ENCODE measurements around the gene SPPL2B.
A peak's percentile ranks its signal among the peaks of the same experiment; 100 is the strongest.

Gene SPPL2B

GRCh38 chr19:2305452-2306280 is 22.8 kb upstream of the SPPL2B start:
- no peak overlapping the region for H3K27ac ChIP-seq (ENCODE audit: low read length)
- no peaks in the 10 kb centered on the region for H3K9me3 ChIP-seq (ENCODE audit: control insufficient read depth in 2 of 2, low read length in 2 of 2)
- peaks cover 46 to 49% of the 10 kb centered on the region in 2 donors for H3K27me3 ChIP-seq (ENCODE audit: control insufficient read depth in 1 of 2, insufficient read depth in 2 of 2, low read length in 2 of 2)
- no peak overlapping the region for H3K4me3 ChIP-seq (ENCODE audit: low read length in 2 of 2)
- peaks cover 10% of the 10 kb centered on the region for H3K4me1 ChIP-seq (ENCODE audit: control insufficient read depth, insufficient read depth, low read length)
- H3K9ac ChIP-seq (ENCODE audit: low read length in 2 of 2), result no peak overlapping the region
- no peaks in the 10 kb centered on the region for H3K36me3 ChIP-seq (ENCODE audit: control insufficient read depth in 2 of 2, insufficient read depth in 2 of 2, low read length in 2 of 2)

GRCh38 chr19:2306281-2306806 is 22.1 kb upstream of the SPPL2B start:
- peaks cover 46 to 49% of the 10 kb centered on the region in 2 donors for H3K27me3 ChIP-seq (ENCODE audit: control insufficient read depth in 1 of 2, insufficient read depth in 2 of 2, low read length in 2 of 2)
- peaks cover 10% of the 10 kb centered on the region for H3K4me1 ChIP-seq (ENCODE audit: control insufficient read depth, insufficient read depth, low read length)
- no peaks in the 10 kb centered on the region for H3K9me3 ChIP-seq (ENCODE audit: control insufficient read depth in 2 of 2, low read length in 2 of 2)
- H3K4me3 ChIP-seq (ENCODE audit: low read length in 2 of 2), result no peak overlapping the region
- H3K36me3 ChIP-seq (ENCODE audit: control insufficient read depth in 2 of 2, insufficient read depth in 2 of 2, low read length in 2 of 2), result no peaks in the 10 kb centered on the region
- no peak overlapping the region for H3K27ac ChIP-seq (ENCODE audit: low read length)
- no peak overlapping the region for H3K9ac ChIP-seq (ENCODE audit: low read length in 2 of 2)

GRCh38 chr19:2306971-2307370 is 21.5 kb upstream of the SPPL2B start:
- Histone ChIP-seq H3K9ac (ENCODE audit: low read length in 2 of 2) (no peak overlapping the region), H3K36me3 (ENCODE audit: control insufficient read depth in 2 of 2, insufficient read depth in 2 of 2, low read length in 2 of 2) (no peaks in the 10 kb centered on the region), H3K27ac (ENCODE audit: low read length) (no peak overlapping the region), H3K27me3 (ENCODE audit: control insufficient read depth in 1 of 2, insufficient read depth in 2 of 2, low read length in 2 of 2) (peaks cover 46 to 49% of the 10 kb centered on the region in 2 donors), H3K4me1 (ENCODE audit: control insufficient read depth, insufficient read depth, low read length) (peaks cover 10% of the 10 kb centered on the region), H3K9me3 (ENCODE audit: control insufficient read depth in 2 of 2, low read length in 2 of 2) (no peaks in the 10 kb centered on the region), H3K4me3 (ENCODE audit: low read length in 2 of 2) (no peak overlapping the region)

GRCh38 chr19:2307518-2308012 is 20.9 kb upstream of the SPPL2B start:
- H3K4me3 ChIP-seq (ENCODE audit: low read length in 2 of 2), result peak overlapping the region in 1 of 2 donors; percentile 29
- H3K27me3 ChIP-seq (ENCODE audit: control insufficient read depth in 1 of 2, insufficient read depth in 2 of 2, low read length in 2 of 2), result peaks cover 43 to 50% of the 10 kb centered on the region in 2 donors
- H3K4me1 ChIP-seq (ENCODE audit: control insufficient read depth, insufficient read depth, low read length), result peaks cover 5% of the 10 kb centered on the region
- no peaks in the 10 kb centered on the region for H3K9me3 ChIP-seq (ENCODE audit: control insufficient read depth in 2 of 2, low read length in 2 of 2)
- H3K27ac ChIP-seq (ENCODE audit: low read length), result no peak overlapping the region
- H3K36me3 ChIP-seq (ENCODE audit: control insufficient read depth in 2 of 2, insufficient read depth in 2 of 2, low read length in 2 of 2), result no peaks in the 10 kb centered on the region
- H3K9ac ChIP-seq (ENCODE audit: low read length in 2 of 2), result no peak overlapping the region

GRCh38 chr19:2308114-2308556 is 20.3 kb upstream of the SPPL2B start, which contains the start of gene LINGO3:
TSS of gene LINGO3 (minus strand) at chr19:2308154. CDS start at chr19:2291776, 16,378 bp downstream.
- H3K27me3 ChIP-seq (ENCODE audit: control insufficient read depth in 1 of 2, insufficient read depth in 2 of 2, low read length in 2 of 2), result peaks cover 40 to 51% of the 10 kb centered on the region in 2 donors
- no peaks in the 10 kb centered on the region for H3K9me3 ChIP-seq (ENCODE audit: control insufficient read depth in 2 of 2, low read length in 2 of 2)
- H3K4me3 ChIP-seq (ENCODE audit: low read length in 2 of 2), result peak within 1 kb of the TSS in 1 of 2 donors; percentile 40
- H3K4me1 ChIP-seq (ENCODE audit: control insufficient read depth, insufficient read depth, low read length), result peaks cover 3% of the 10 kb centered on the region
- no peak within 1 kb of the TSS for H3K27ac ChIP-seq (ENCODE audit: low read length)
- no peak within 1 kb of the TSS for H3K9ac ChIP-seq (ENCODE audit: low read length in 2 of 2)
- no peaks in the 10 kb centered on the region for H3K36me3 ChIP-seq (ENCODE audit: control insufficient read depth in 2 of 2, insufficient read depth in 2 of 2, low read length in 2 of 2)

GRCh38 chr19:2309734-2310362 is 18.6 kb upstream of the SPPL2B start:
- Histone ChIP-seq H3K9ac (ENCODE audit: low read length in 2 of 2) (no peak overlapping the region), H3K9me3 (ENCODE audit: control insufficient read depth in 2 of 2, low read length in 2 of 2) (peaks cover 1 to 4% of the 10 kb centered on the region in 2 donors), H3K4me1 (ENCODE audit: control insufficient read depth, insufficient read depth, low read length) (peaks cover 3% of the 10 kb centered on the region), H3K4me3 (ENCODE audit: low read length in 2 of 2) (no peak overlapping the region), H3K36me3 (ENCODE audit: control insufficient read depth in 2 of 2, insufficient read depth in 2 of 2, low read length in 2 of 2) (no peaks in the 10 kb centered on the region), H3K27me3 (ENCODE audit: control insufficient read depth in 1 of 2, insufficient read depth in 2 of 2, low read length in 2 of 2) (peaks cover 34 to 46% of the 10 kb centered on the region in 2 donors), H3K27ac (ENCODE audit: low read length) (no peak overlapping the region)

- H3K9me3 ChIP-seq (ENCODE audit: control insufficient read depth in 2 of 2, low read length in 2 of 2), result peaks cover 5 to 11% of the 10 kb centered on the region in 2 donors
- H3K4me3 ChIP-seq (ENCODE audit: low read length in 2 of 2), result no peak overlapping the region
- no peaks in the 10 kb centered on the region for H3K36me3 ChIP-seq (ENCODE audit: control insufficient read depth in 2 of 2, insufficient read depth in 2 of 2, low read length in 2 of 2)
- H3K27ac ChIP-seq (ENCODE audit: low read length), result no peak overlapping the region
- H3K27me3 ChIP-seq (ENCODE audit: control insufficient read depth in 1 of 2, insufficient read depth in 2 of 2, low read length in 2 of 2), result peaks cover 31 to 46% of the 10 kb centered on the region in 2 donors
- no peak overlapping the region for H3K9ac ChIP-seq (ENCODE audit: low read length in 2 of 2)
- H3K4me1 ChIP-seq (ENCODE audit: control insufficient read depth, insufficient read depth, low read length), result peaks cover 3% of the 10 kb centered on the region
These were observed 17.4 kb upstream of the SPPL2B start for GRCh38 chr19:2311093-2311492.

- Histone ChIP-seq H3K4me3 (ENCODE audit: low read length in 2 of 2) (no peak overlapping the region), H3K27ac (ENCODE audit: low read length) (no peak overlapping the region), H3K27me3 (ENCODE audit: control insufficient read depth in 1 of 2, insufficient read depth in 2 of 2, low read length in 2 of 2) (peaks cover 20 to 28% of the 10 kb centered on the region in 2 donors), H3K9ac (ENCODE audit: low read length in 2 of 2) (no peak overlapping the region), H3K9me3 (ENCODE audit: control insufficient read depth in 2 of 2, low read length in 2 of 2) (peaks cover 5 to 11% of the 10 kb centered on the region in 2 donors), H3K4me1 (ENCODE audit: control insufficient read depth, insufficient read depth, low read length) (no peaks in the 10 kb centered on the region), H3K36me3 (ENCODE audit: control insufficient read depth in 2 of 2, insufficient read depth in 2 of 2, low read length in 2 of 2) (no peaks in the 10 kb centered on the region)
These were observed 15.5 kb upstream of the SPPL2B start for GRCh38 chr19:2312820-2313501.

GRCh38 chr19:2315121-2315817 is 13.2 kb upstream of the SPPL2B start:
- H3K4me3 ChIP-seq (ENCODE audit: low read length in 2 of 2), result no peak overlapping the region
- no peaks in the 10 kb centered on the region for H3K4me1 ChIP-seq (ENCODE audit: control insufficient read depth, insufficient read depth, low read length)
- no peak overlapping the region for H3K27ac ChIP-seq (ENCODE audit: low read length)
- peaks cover 6 to 13% of the 10 kb centered on the region in 2 donors for H3K27me3 ChIP-seq (ENCODE audit: control insufficient read depth in 1 of 2, insufficient read depth in 2 of 2, low read length in 2 of 2)
- H3K9me3 ChIP-seq (ENCODE audit: control insufficient read depth in 2 of 2, low read length in 2 of 2), result peaks cover 5 to 11% of the 10 kb centered on the region in 2 donors
- no peaks in the 10 kb centered on the region for H3K36me3 ChIP-seq (ENCODE audit: control insufficient read depth in 2 of 2, insufficient read depth in 2 of 2, low read length in 2 of 2)
- H3K9ac ChIP-seq (ENCODE audit: low read length in 2 of 2), result no peak overlapping the region
